HG03196 (cell line): ENCODE data around the gene SIRT2.
"Not testable (repeated sequence)": the region's sequence is repeated elsewhere in the genome, so short reads cannot be mapped to it uniquely, and the experiment has no call there.

Source experiments
- ATAC-seq: cut with Tn5 transposase; IDR thresholded peaks from one replicate; pipeline ENCODE4 v1.9.1; 2021; ENCODE audit not compliant: unreplicated experiment

The SIRT2 gene

DNA sequence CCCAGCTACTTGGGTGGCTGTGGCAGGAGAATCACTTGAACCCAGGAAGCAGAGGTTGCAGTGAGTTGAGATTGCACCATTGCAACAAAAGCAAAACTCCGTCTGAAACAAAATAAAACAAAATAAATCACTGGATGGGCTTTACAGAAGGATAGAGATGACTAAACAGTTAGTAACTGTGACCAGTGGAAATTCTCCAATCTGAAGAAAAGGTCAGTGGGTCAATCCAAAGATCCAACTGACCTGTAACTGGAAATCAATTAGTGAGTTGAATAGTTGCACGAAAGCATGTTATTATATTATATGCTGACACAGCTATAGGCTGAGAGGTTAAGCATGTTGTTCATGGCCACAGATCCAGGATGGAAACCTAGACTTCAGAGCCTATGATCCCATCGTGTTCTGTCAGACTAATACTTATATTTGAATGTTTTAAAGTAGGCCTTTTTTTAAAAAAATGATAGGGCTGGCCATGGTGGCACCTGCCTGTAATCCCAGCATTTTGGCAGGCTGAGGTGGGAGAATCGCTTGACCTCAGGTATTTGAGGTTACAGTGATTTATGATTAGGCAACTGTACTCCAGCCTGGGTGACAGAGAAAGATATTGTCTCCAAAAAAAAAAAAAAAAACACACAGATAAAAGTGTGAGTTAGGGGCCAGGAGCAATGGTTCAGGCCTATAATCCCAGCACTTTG, 69.2 kb downstream of the SIRT2 start:
- ATAC-seq: no peak

GRCh38 chr19:38829203-38829602, 70.2 kb downstream of the SIRT2 start:
- not testable (repeated sequence) for ATAC-seq
